GM10248 (cell line): ENCODE measurements around the gene ATP4B.

Source experiments
- CTCF ChIA-PET: fragments of 300-600 bp; sonication (Branson Sonifier 250); formaldehyde crosslinking; extraction: SDS; loops from one replicate; lab custom pipeline; 2021; ENCODE audit warnings: antibody characterized with exemption; lab: Yijun Ruan, JAX
- POLR2A ChIA-PET: fragments of 350-650 bp; sonication (Branson Sonifier 250); formaldehyde crosslinking; extraction: SDS; loops from one replicate; lab custom pipeline; 2020; ENCODE audit warnings: antibody characterized with exemption; lab: Yijun Ruan, JAX
- DNase-seq: peaks from one replicate; pipeline ENCODE4 v3.0.0; 2012; ENCODE audit errors: extremely low spot score
- CTCF ChIP-seq: IDR thresholded peaks from 2 replicates; pipeline ENCODE4 v1.5.1; 2012; ENCODE audit warnings: mild to moderate bottlenecking, low read depth; ENCODE audit errors: extremely low read depth, missing control alignments, control extremely low read depth

Gene ATP4B

DNA sequence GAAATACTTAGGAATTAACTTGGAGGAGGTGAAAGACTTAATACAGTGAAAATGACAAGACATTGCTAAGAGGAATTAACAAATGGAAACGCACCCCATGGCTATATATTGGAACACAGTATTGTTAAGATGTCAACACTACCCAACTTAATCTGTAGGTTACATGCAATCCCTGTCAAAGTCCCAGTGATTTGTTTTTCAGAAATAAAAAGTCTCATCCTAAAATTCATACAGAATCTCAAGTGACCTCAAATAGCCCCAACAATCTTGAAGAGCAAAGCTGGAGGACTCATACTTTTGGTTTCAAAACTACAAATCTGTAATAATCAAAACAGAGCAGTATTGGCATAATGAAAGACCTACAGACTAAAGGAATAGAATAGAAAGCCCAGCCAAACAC is 13.2 kb downstream of the ATP4B start:
- CTCF ChIA-PET, result interaction anchor here (1.7 kb wide), 1 partner anchor 17 kb away, joined by 6 read pairs; no protein-coding TSS in a partner anchor
- no peak for DNase-seq
- no peak for TF ChIP-seq CTCF
- POLR2A ChIA-PET, result no interaction called here

- ChIA-PET POLR2A (no interaction called here), CTCF (interaction anchor here (0.8 kb wide), 1 partner anchor 33 kb away, joined by 3 read pairs; no protein-coding TSS in a partner anchor)
- no peak for DNase-seq
Measured at GRCh38 chr13:113643593-113643992, 14.4 kb downstream of the ATP4B start.

DNA sequence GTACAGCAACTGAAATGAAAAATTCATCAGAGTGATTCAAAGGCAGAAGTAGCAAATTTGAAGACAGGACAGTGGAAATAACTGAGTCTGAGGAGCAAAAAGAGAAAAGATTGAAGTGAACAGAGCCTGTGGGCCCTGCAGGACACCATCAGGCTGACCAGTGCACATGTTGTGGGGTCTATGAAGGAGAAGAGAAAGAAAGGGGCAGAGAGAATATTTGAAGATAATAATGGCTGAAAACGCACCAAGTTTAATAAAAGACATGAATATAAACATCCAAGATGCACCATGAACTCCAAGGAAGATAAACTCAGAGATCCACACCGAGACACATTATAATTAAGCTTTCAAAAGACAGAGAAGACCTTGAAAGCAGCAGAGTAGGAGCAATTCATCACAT is 15.4 kb downstream of the ATP4B start:
- POLR2A ChIA-PET, result no interaction called here
- TF ChIP-seq CTCF, result no peak
- no peak for DNase-seq
- CTCF ChIA-PET, result interaction anchor here (0.8 kb wide), 1 partner anchor 32 kb away, joined by 3 read pairs; no protein-coding TSS in a partner anchor

More at GRCh38 chr13:113643593-113643992, 14.4 kb downstream of the ATP4B start:
- no peak for TF ChIP-seq CTCF

- CTCF ChIA-PET, result no interaction called here
- TF ChIP-seq CTCF, result no peak
- DNase-seq, result no peak
- POLR2A ChIA-PET, result no interaction called here
Measured at GRCh38 chr13:113641426-113641825, 16.6 kb downstream of the ATP4B start.

- ChIA-PET CTCF (interaction anchor here (2.6 kb wide), 1 partner anchor 10 kb away, joined by 7 read pairs; no protein-coding TSS in a partner anchor), POLR2A (no interaction called here)
- DNase-seq, result no peak
- no peak for TF ChIP-seq CTCF
Measured at GRCh38 chr13:113639616-113640262, 18.3 kb downstream of the ATP4B start.

- ChIA-PET POLR2A (no interaction called here), CTCF (interaction anchor here (2.6 kb wide), 1 partner anchor 11 kb away, joined by 7 read pairs; no protein-coding TSS in a partner anchor)
- no peak for TF ChIP-seq CTCF
- DNase-seq, result no peak
Measured at GRCh38 chr13:113638806-113639205, 19.2 kb downstream of the ATP4B start.
